ENCODE data around the gene SPPL3.
"Not testable (repeated sequence)": the region's sequence is repeated elsewhere in the genome, so short reads cannot be mapped to it uniquely, and the experiment has no call there.

SPPL3 gene

GRCh38 chr12:120844768-120845449 is 59.2 kb downstream of the SPPL3 start:
- DNase-seq (ENCODE audit: low read depth in 2 of 2): no peak

GRCh38 chr12:120844297-120844696 is 59.9 kb downstream of the SPPL3 start:
- DNase-seq (ENCODE audit: low read depth in 2 of 2): no peak

GRCh38 chr12:120843472-120843871 is 60.7 kb downstream of the SPPL3 start:
- DNase-seq (ENCODE audit: low read depth in 2 of 2): no peak

GRCh38 chr12:120842595-120842994 is 61.6 kb downstream of the SPPL3 start:
- DNase-seq (ENCODE audit: low read depth in 2 of 2): no peak

GRCh38 chr12:120841525-120841924 is 62.6 kb downstream of the SPPL3 start:
- no peak for DNase-seq (ENCODE audit: low read depth in 2 of 2)

GRCh38 chr12:120839503-120839902 is 64.7 kb downstream of the SPPL3 start:
- DNase-seq (ENCODE audit: low read depth in 2 of 2): no peak

- not testable (repeated sequence) for DNase-seq (ENCODE audit: low read depth in 2 of 2)
Observed at GRCh38 chr12:120838629-120839383, 65.4 kb downstream of the SPPL3 start.

GRCh38 chr12:120836114-120836684 is 68.0 kb downstream of the SPPL3 start:
- no peak for DNase-seq (ENCODE audit: low read depth in 2 of 2)

GRCh38 chr12:120835657-120836056 is 68.5 kb downstream of the SPPL3 start:
- DNase-seq (ENCODE audit: low read depth in 2 of 2): no peak

- no peak for DNase-seq (ENCODE audit: low read depth in 2 of 2)
Observed at GRCh38 chr12:120835304-120835612, 68.9 kb downstream of the SPPL3 start.

GRCh38 chr12:120834489-120835303 is 69.5 kb downstream of the SPPL3 start:
- DNase-seq (ENCODE audit: low read depth in 2 of 2): no peak

GRCh38 chr12:120833849-120834248 is 70.3 kb downstream of the SPPL3 start:
- no peak for DNase-seq (ENCODE audit: low read depth in 2 of 2)

- no peak for DNase-seq (ENCODE audit: low read depth in 2 of 2)
Observed at GRCh38 chr12:120832737-120833136, 71.4 kb downstream of the SPPL3 start.

GRCh38 chr12:120831648-120832267 is 72.4 kb downstream of the SPPL3 start:
- no peak for DNase-seq (ENCODE audit: low read depth in 2 of 2)

- no peak for DNase-seq (ENCODE audit: low read depth in 2 of 2)
Observed at GRCh38 chr12:120830966-120831365, 73.2 kb downstream of the SPPL3 start.

GRCh38 chr12:120830052-120830940 is 73.9 kb downstream of the SPPL3 start:
- DNase-seq (ENCODE audit: low read depth in 2 of 2): no peak

- DNase-seq (ENCODE audit: low read depth in 2 of 2): no peak
Observed at GRCh38 chr12:120826335-120826734, 77.8 kb downstream of the SPPL3 start.

- DNase-seq (ENCODE audit: low read depth in 2 of 2): no peak
Observed at GRCh38 chr12:120825337-120825736, 78.8 kb downstream of the SPPL3 start.

- DNase-seq (ENCODE audit: low read depth in 2 of 2): no peak
Observed at GRCh38 chr12:120822832-120823503, 81.2 kb downstream of the SPPL3 start.

- no peak for DNase-seq (ENCODE audit: low read depth in 2 of 2)
Observed at GRCh38 chr12:120821878-120822277, 82.3 kb downstream of the SPPL3 start.

Measured in stimulated activated CD8-positive, alpha-beta memory T cell treated with anti-CD3 and anti-CD28 coated beads, Interleukin-7, amount 100 ng/mL, for 1 hour (primary cell).